Hematopoietic multipotent progenitor cell treated with erythropoietin and hydrocortisone succinate and interleukin-3 and kit ligand, for 4 days (in vitro differentiated cells): Measurements from ENCODE around the gene MIER2.
A peak's percentile ranks its signal among the peaks of the same experiment; 100 is the strongest.
"Not testable (repeated sequence)": the region's sequence is repeated elsewhere in the genome, so short reads cannot be mapped to it uniquely, and the experiment has no call there.

ENCODE experiments used
- DNase-seq: peaks from one replicate; pipeline ENCODE4 v3.0.0-alpha.2; 2015

Gene MIER2, protein sequence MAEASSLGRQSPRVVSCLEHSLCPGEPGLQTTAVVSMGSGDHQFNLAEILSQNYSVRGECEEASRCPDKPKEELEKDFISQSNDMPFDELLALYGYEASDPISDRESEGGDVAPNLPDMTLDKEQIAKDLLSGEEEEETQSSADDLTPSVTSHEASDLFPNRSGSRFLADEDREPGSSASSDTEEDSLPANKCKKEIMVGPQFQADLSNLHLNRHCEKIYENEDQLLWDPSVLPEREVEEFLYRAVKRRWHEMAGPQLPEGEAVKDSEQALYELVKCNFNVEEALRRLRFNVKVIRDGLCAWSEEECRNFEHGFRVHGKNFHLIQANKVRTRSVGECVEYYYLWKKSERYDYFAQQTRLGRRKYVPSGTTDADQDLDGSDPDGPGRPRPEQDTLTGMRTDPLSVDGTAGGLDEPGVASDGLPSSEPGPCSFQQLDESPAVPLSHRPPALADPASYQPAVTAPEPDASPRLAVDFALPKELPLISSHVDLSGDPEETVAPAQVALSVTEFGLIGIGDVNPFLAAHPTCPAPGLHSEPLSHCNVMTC

GRCh38 chr19:344625-345319 lies at the start of gene MIER2:
MIER2 (minus strand) TSS chr19:344796; CDS start chr19:344782, 14 bp downstream.
- peak; percentile 83 for DNase-seq

DNA sequence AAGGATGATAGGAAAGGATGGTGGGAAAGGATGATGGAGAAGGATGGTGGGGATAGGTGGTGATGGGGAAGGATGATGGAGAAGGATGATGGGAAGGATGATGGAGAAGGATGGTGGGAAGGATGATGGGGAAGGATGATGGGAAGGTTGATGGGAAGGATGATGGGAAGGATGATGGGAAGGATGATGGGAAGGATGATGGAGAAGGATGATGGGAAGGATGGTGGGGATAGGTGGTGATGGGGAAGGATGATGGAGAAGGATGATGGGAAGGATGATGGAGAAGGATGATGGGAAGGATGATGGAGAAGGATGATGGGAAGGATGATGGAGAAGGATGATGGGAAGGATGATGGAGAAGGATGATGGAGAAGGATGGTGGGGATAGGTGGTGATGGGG lies 49.0 kb upstream of the MIER2 start:
- DNase-seq: not testable (repeated sequence)

DNA sequence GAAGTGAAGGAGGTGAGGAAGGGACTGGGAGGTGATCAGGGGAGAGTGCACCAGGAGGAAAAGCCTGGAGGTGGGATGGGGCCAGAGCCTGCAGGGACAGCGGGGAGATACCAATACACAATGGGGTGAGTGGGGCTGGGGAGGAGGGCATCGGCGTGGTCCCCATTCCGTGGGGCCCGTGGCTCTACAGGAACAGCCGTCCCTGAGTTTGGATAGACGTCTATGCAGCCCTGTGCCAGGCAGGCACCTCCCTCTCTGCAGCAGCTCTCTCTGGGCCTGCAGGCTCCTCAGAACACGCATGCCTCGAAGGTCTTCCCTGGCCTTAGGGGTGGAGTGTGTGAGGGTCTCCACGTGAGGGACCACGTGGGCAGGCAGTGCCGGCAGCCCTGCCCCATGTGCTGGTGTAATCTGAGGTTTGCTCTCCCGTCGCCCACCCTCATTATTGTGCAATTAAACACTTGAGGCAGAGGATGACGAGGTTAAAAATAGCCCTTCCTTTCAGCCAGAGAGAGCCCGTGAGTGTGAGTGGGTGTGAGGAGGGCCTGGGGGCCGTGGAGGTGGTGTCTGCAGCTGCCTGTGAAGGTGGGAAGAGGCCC lies 47.9 kb upstream of the MIER2 start:
- no peak for DNase-seq

- DNase-seq: no peak
Measured at GRCh38 chr19:391726-392374, 47.3 kb upstream of the MIER2 start.

- DNase-seq: no peak
Measured at GRCh38 chr19:391207-391557, 46.6 kb upstream of the MIER2 start.

DNA sequence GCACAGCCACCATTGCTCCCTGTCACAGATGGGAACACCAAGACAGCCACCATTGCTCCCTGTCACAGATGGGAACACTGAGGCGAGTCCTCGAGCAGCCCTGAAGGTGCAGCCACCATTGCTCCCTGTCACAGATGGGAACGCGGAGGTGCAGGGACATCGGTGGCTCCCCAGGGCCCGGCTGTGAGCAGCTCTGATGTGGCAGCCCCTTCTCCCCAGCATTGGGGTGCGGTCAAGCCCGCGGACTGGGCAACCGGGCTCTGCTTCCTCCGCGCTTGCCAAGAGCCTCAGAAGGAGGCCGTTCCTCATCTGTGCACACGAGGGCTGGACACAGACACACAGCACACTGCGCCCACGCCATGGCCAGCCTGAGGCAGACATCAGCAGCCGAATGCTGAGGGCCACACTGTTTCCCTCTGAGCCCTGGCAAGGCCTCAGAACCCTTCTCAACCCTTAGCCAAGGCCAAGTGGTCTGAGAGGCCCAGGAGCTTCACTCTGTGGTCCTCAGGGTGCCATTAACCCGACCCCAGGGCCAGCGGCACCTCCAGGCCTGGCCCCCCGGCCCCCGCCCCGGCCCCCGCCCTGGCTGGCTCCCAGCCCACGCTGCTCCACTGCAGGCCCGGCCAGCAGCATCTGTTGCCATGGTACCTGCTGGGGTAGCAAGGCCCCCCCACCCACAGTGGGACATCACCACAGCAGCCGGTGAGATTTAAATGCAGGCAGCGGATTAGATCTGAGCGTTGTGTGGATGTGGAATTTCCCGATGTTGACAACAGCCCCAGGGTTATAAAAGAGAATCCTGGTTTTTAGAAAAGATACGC lies 46.0 kb upstream of the MIER2 start:
- no peak for DNase-seq

DNA sequence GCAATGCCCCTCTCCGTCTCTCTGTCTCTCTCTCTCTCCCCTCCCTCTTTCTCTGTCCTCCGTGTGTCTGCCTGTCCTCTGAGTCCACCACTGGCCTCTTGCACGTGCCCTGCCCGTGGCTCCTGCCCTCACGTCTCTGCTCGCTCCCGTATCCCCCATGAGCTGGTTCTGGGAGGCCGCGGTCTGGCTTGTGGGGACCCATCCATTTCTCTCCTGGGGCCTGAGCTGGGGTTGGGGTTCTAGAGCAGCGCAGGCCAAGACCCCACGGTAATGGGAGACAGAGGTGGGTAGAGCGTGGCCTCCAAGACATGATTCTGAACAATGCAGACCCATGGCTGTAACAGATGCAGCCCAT lies 45.3 kb upstream of the MIER2 start:
- no peak for DNase-seq

GRCh38 chr19:389255-389934 lies 44.8 kb upstream of the MIER2 start:
- DNase-seq: no peak

DNA sequence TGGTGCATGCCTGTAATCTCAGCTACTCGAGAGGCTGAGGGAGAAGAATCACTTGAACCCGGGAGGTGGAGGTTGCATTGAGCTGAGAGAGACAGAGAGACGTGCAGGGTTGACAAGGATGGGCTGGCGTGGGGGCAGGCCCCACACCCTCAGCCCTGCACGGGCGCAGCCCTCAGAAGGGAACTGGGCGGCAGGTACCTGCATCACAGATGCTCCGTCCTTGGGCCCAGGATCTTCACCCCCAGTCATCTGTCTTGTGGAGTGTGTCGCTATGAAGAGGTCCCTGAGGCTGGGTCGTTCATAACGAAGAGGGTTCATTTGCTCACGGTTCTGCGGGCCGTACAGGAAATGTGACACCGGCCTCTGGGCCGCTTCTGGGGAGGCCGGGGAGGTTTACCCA lies 44.1 kb upstream of the MIER2 start:
- DNase-seq: no peak

DNA sequence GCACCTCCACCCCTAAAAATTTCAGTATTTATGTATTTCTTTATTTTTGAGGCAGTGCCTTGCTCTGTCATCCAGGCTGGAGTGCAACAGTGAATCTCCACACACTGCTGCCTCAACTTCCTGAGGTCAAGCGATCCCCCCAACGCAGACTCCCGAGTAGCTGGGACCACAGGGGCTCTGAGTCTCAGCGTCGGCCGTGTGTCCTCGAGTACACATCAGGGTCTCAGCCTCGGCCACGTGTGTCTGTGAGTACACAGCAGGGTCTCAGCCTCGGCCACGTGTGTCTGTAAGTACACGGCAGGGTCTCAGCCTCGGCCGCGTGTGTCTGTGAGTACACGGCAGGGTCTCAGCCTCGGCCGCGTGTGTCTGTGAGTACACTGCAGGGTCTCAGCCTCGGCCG lies 43.2 kb upstream of the MIER2 start:
- no peak for DNase-seq

DNA sequence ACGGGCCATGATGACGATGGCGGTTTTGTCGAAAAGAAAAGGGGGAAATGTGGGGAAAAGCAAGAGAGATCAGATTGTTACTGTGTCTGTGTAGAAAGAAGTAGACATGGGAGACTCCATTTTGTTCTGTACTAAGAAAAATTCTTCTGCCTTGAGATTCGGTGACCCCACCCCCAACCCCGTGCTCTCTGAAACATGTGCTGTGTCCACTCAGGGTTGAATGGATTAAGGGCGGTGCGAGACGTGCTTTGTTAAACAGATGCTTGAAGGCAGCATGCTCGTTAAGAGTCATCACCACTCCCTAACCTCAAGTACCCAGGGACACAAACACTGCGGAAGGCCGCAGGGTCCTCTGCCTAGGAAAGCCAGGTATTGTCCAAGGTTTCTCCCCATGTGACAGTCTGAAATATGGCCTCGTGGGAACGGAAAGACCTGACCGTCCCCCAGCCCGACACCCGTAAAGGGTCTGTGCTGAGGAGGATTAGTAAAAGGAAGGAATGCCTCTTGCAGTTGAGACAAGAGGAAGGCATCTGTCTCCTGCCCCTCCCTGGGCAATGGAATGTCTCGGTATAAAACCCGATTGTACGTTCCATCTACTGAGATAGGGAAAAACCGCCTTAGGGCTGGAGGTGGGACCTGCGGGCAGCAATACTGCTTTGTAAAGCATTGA lies 42.2 kb upstream of the MIER2 start:
- DNase-seq: not testable (repeated sequence)

GRCh38 chr19:386189-386588 lies 41.6 kb upstream of the MIER2 start:
- not testable (repeated sequence) for DNase-seq

DNA sequence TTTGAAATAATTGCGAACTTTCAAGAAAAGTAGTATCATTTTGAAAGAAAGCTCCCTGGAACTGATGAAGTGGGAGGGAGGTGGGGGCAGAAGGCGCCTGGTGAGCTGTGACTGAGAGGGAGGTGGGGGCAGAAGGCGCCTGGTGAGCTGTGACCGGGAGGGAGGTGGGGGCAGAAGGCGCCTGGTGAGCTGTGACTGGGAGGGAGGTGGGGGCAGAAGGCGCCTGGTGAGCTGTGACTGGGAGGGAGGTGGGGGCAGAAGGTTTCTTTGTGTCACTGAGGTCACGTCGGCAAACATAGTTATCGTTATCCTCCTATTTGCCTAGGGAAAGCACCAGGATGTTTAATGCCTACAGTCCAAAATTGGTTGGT lies 40.2 kb upstream of the MIER2 start:
- no peak for DNase-seq

GRCh38 chr19:383922-384798 lies 39.6 kb upstream of the MIER2 start:
- peak; percentile 34 for DNase-seq

DNA sequence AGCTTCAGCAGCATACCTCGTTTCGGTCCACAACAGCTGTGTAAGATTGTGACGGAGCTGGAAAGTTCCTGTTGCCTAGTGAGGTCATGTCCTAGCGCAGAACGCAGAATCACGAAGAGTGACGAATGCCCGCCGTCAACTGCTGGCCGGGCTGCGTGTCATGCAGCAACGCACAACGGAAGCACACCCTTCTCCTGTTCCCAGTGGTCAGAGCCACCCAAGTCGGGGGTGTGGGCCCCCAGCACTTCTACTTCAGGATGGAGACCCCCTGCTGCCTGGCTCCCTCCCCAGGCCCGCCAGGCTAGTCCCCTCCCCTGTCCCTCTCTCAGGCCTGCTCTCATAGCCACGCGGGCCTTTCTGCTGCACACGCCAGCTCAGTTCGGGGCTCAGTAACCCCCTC lies 38.4 kb upstream of the MIER2 start:
- DNase-seq: no peak

DNA sequence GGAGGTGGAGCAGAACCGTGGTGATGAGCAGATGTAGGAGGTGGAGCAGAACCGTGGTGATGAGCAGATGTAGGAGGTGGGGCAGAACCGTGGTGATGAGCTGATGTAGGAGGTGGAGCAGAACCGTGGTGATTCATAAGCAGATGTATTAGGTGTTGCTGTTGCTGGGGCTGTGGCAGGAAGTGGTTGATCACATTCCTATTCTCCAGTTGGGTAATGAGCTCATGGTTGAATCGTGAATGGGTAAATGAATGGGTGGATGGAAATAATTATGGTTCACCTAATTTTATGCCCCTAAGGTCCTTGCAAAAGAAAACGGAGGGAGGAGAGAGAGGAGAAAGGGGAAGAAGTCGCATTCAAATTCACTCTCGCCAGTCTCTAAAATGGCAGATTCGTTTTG lies 38.0 kb upstream of the MIER2 start:
- not testable (repeated sequence) for DNase-seq

GRCh38 chr19:381901-382300 lies 37.3 kb upstream of the MIER2 start:
- not testable (repeated sequence) for DNase-seq

- not testable (repeated sequence) for DNase-seq
Measured at GRCh38 chr19:380618-381219, 36.1 kb upstream of the MIER2 start.

GRCh38 chr19:379796-380195 lies 35.2 kb upstream of the MIER2 start:
- DNase-seq: no peak

DNA sequence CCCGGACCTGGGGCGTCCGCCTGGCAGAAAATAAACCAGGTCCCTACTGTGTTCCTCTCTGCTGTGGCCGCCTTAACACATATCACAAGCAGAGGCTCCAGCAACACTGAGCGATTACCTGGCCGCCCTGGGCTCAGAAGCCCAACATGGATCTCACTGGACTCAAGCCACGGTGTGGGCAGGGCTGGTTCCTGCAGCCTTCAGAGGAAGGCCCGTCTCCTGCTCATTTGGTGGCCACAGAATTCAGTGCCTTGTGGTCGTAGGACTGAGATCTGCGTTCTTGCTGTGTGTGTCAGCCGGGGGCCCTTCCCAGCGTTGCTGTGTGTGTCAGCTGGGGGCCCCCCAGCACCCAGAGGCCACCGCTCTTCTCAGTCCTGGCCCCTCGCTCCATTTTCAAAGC lies 34.1 kb upstream of the MIER2 start:
- no peak for DNase-seq
